HCT116 (cell line): Measurements from ENCODE around the gene KIF1A. TPM values are rescaled to one million over a fixed set of nuclear protein-coding genes. Genes with fewer than 3 reads are reported as not detected.

Experiments used
- ATAC-seq: fragments of 200-7000 bp; cut with Tn5 transposase; 2 replicates; pipeline ENCODE4 v1.9.1; 2020; ENCODE audit warnings: mild to moderate bottlenecking, moderate library complexity
- BruUV-seq: library from RNA; stranded (reverse); fragments of 400-500 nt; replicated peaks from 2 replicates; lab custom pipeline; 2021; lab: Mats Ljungman, UMichigan
- CTCF ChIA-PET: fragments of 300-600 bp; sonication (Branson Sonifier 250); formaldehyde crosslinking; loops from one replicate; lab custom pipeline; 2021; ENCODE audit warnings: antibody characterized with exemption; lab: Charles Lee
- POLR2A ChIA-PET: fragments of 300-600, 350-600 bp; sonication (Branson Sonifier 250); formaldehyde crosslinking; loops from one replicate; lab custom pipeline; 2021; ENCODE audit warnings: antibody characterized with exemption; lab: Charles Lee
- RAD21 ChIA-PET, 2 experiments: fragments of 300-600 bp; sonication (Branson Sonifier 250); formaldehyde crosslinking; loops; one replicate each; lab custom pipeline; 2023; ENCODE audit warnings: low total read pairs in 2 of 2; ENCODE audit not compliant: uncharacterized antibody in 2 of 2, unreplicated experiment in 2 of 2, low non-redundant PET in 1 of 2; lab: Charles Lee
- DNase-seq: peaks from one replicate; pipeline ENCODE4 v3.0.0-alpha.2; 2010; ENCODE audit warnings: low read depth, low spot score
- H2AFZ ChIP-seq: fragments of 200-600 bp; shearing (Covaris generic), sonication (generic); 2 replicates; pipeline ENCODE4 v1.6.1; 2017; ENCODE audit warnings: low read depth, mixed run types, mixed read lengths, antibody characterized with exemption, low read length; ENCODE audit not compliant: poor library complexity, severe bottlenecking
- H3K27ac ChIP-seq: 2 replicates; pipeline ENCODE4 v1.5.1; 2012; ENCODE audit warnings: low read depth, low read length
- H3K27me3 ChIP-seq: fragments of 200-600 bp; sonication (generic); 2 replicates; pipeline ENCODE4 v1.6.1; 2016; ENCODE audit warnings: mixed run types, low read length, mixed read lengths; ENCODE audit not compliant: insufficient read depth
- H3K36me3 ChIP-seq, 2 experiments: fragments of 200-500 bp in 1 of 2; fragments of 200-600 bp in 1 of 2; sonication (Bioruptor generic) in 1 of 2; sonication (generic) in 1 of 2; 2 replicates each; pipeline versions ENCODE4 v1.5.1 to v1.6.1; 2014 to 2016; ENCODE audit warnings: low read length in 2 of 2, inconsistent platforms in 1 of 2, mixed read lengths in 1 of 2, mixed run types in 1 of 2; ENCODE audit not compliant: insufficient read depth in 2 of 2, control insufficient read depth in 1 of 2
- H3K4me1 ChIP-seq, 2 experiments: fragments of 200-600 bp in 1 of 2; sonication (generic) in 1 of 2; 2 replicates each; pipeline versions ENCODE4 v1.5.1 to v1.6.1; 2012 to 2017; ENCODE audit warnings: low read length in 2 of 2, inconsistent platforms in 1 of 2, mild to moderate bottlenecking in 1 of 2, mixed read lengths in 1 of 2, mixed run types in 1 of 2, moderate library complexity in 1 of 2; ENCODE audit not compliant: insufficient read depth in 2 of 2, control insufficient read depth in 1 of 2
- H3K4me2 ChIP-seq: fragments of 200-600 bp; sonication (generic); 2 replicates; pipeline ENCODE4 v1.6.1; 2017; ENCODE audit warnings: mixed run types, low read length, mixed read lengths
- H3K4me3 ChIP-seq, 2 experiments: fragments of 200-600 bp in 1 of 2; sonication (generic) in 1 of 2; replicated peaks in 1 of 2; 2 replicates each; pipeline ENCODE4 v1.5.1; 2011 to 2016; ENCODE audit warnings: low read length in 2 of 2, control low read depth in 1 of 2, low read depth in 1 of 2, mild to moderate bottlenecking in 1 of 2, mixed read lengths in 1 of 2, mixed run types in 1 of 2
- H3K79me2 ChIP-seq: fragments of 200-600 bp; sonication (generic); 2 replicates; pipeline ENCODE4 v1.6.1; 2017; ENCODE audit warnings: mild to moderate bottlenecking, mixed run types, low read length, moderate library complexity, mixed read lengths; ENCODE audit not compliant: insufficient read depth
- H3K9ac ChIP-seq: fragments of 200-600 bp; sonication (generic); 2 replicates; pipeline ENCODE4 v1.6.1; 2016; ENCODE audit warnings: low read length, mixed read lengths
- H3K9me2 ChIP-seq: fragments of 200-600 bp; sonication (generic), shearing (Covaris generic); 2 replicates; pipeline ENCODE4 v1.6.1; 2017; ENCODE audit warnings: mixed run types, mild to moderate bottlenecking, moderate library complexity; ENCODE audit not compliant: insufficient read depth
- H3K9me3 ChIP-seq, 2 experiments: fragments of 200-500 bp in 1 of 2; fragments of 200-600 bp in 1 of 2; sonication (Bioruptor generic) in 1 of 2; sonication (generic) in 1 of 2; 2 replicates each; pipeline ENCODE4 v1.6.1; 2014 to 2017; ENCODE audit warnings: low read length in 2 of 2, mixed read lengths in 2 of 2, inconsistent platforms in 1 of 2, low read depth in 1 of 2, mild to moderate bottlenecking in 1 of 2, mixed run types in 1 of 2, moderate library complexity in 1 of 2; ENCODE audit not compliant: control insufficient read depth in 1 of 2, insufficient read depth in 1 of 2
- H4K20me1 ChIP-seq: fragments of 200-600 bp; sonication (generic), shearing (Covaris generic); 2 replicates; pipeline ENCODE4 v1.6.1; 2017; ENCODE audit warnings: mixed run types, mild to moderate bottlenecking, moderate library complexity; ENCODE audit not compliant: insufficient read depth
- ATF3 ChIP-seq: IDR thresholded peaks from 2 replicates; pipeline ENCODE4 v1.6.1; 2012
- CBX3 ChIP-seq: IDR thresholded peaks from 2 replicates; pipeline ENCODE4 v1.6.1; 2012; ENCODE audit warnings: low read depth
- CEBPB ChIP-seq: IDR thresholded peaks from 2 replicates; pipeline ENCODE4 v1.6.1; 2012; ENCODE audit warnings: low read depth
- CTCF ChIP-seq, 3 experiments: fragments of 200-600 bp in 1 of 3; sonication (generic) in 1 of 3; IDR thresholded peaks in 2 of 3; conservative IDR thresholded peaks in 1 of 3; 2 replicates each; pipeline ENCODE4 v1.5.1; 2012 to 2017; ENCODE audit warnings: low read depth in 2 of 3, low read length in 2 of 3, antibody characterized with exemption in 1 of 3, borderline replicate concordance in 1 of 3, control low read depth in 1 of 3, mild to moderate bottlenecking in 1 of 3, mixed read lengths in 1 of 3, mixed run types in 1 of 3, moderate library complexity in 1 of 3; ENCODE audit not compliant: insufficient read depth in 1 of 3
- EGR1 ChIP-seq: IDR thresholded peaks from 2 replicates; pipeline ENCODE4 v1.6.1; 2012; ENCODE audit warnings: low read depth
- EZH2phosphoT487 ChIP-seq: fragments of 200-600 bp; IDR thresholded peaks from 2 replicates; pipeline ENCODE4 v1.6.1; 2018; ENCODE audit warnings: antibody characterized with exemption, borderline replicate concordance
- MAX ChIP-seq: IDR thresholded peaks from 2 replicates; pipeline ENCODE4 v1.6.1; 2012
- POLR2A ChIP-seq: IDR thresholded peaks from 2 replicates; pipeline ENCODE4 v1.7.0; 2011; ENCODE audit warnings: borderline replicate concordance; ENCODE audit not compliant: insufficient read depth, insufficient read length; ENCODE audit errors: extremely low read depth
- POLR2AphosphoS5 ChIP-seq: IDR thresholded peaks from 2 replicates; pipeline ENCODE4 v1.6.1; 2011; ENCODE audit warnings: mild to moderate bottlenecking, low read depth, low read length, moderate library complexity
- RAD21 ChIP-seq: IDR thresholded peaks from 2 replicates; pipeline ENCODE4 v1.6.1; 2012; ENCODE audit warnings: low read depth, mild to moderate bottlenecking
- REST ChIP-seq: IDR thresholded peaks from 2 replicates; pipeline ENCODE4 v1.6.1; 2012; ENCODE audit warnings: low read depth
- SIN3A ChIP-seq: IDR thresholded peaks from 2 replicates; pipeline ENCODE4 v1.6.1; 2012; ENCODE audit warnings: low read depth
- SP1 ChIP-seq: IDR thresholded peaks from 2 replicates; pipeline ENCODE4 v1.6.1; 2012; ENCODE audit warnings: low read depth
- SRF ChIP-seq: IDR thresholded peaks from 2 replicates; pipeline ENCODE4 v1.6.1; 2012; ENCODE audit warnings: low read depth
- TCF7L2 ChIP-seq: IDR thresholded peaks from 2 replicates; pipeline ENCODE4 v1.7.0; 2011; ENCODE audit warnings: borderline replicate concordance, inconsistent platforms; ENCODE audit not compliant: insufficient read depth, insufficient read length; ENCODE audit errors: extremely low read depth
- YY1 ChIP-seq: IDR thresholded peaks from 2 replicates; pipeline ENCODE4 v1.6.1; 2011; ENCODE audit warnings: low read length, low read depth, moderate library complexity, mild to moderate bottlenecking; ENCODE audit not compliant: insufficient replicate concordance; ENCODE audit errors: extremely low read depth
- ZBTB33 ChIP-seq: IDR thresholded peaks from 2 replicates; pipeline ENCODE4 v1.6.1; 2011; ENCODE audit warnings: mild to moderate bottlenecking, low read length, moderate library complexity; ENCODE audit not compliant: insufficient replicate concordance; ENCODE audit errors: extremely low read depth
- ZFX ChIP-seq: fragments of 450-650 bp; IDR thresholded peaks from 2 replicates; pipeline ENCODE4 v1.6.1; 2017
- ZNF274 ChIP-seq: fragments of 200-500 bp; sonication (Bioruptor generic); IDR thresholded peaks from 2 replicates; pipeline ENCODE4 v1.6.1; 2014; ENCODE audit warnings: mild to moderate bottlenecking, low read depth, low read length, inconsistent platforms
- intact Hi-C: fragments of 100-400 bp; cut with micrococcal nuclease; formaldehyde crosslinking; loops from 2 replicates; pipeline ENCODE4 v1.10.0; 2022
- total RNA-seq: library from RNA; stranded (reverse); gene quantifications from one replicate; pipeline ENCODE4 v1.2.1, GENCODE V29; 2021; ENCODE audit not compliant: unreplicated experiment

Gene KIF1A
- total RNA-seq, 1 experiment from 2014 or later = 0.27 TPM

GRCh38 chr2:240724431-240724830 is 95.6 kb downstream of the KIF1A start:
- intact Hi-C loops = no loop called here
- no TSS peak for BruUV-seq
- no peak overlapping the region for H3K27ac ChIP-seq
- ChIA-PET RAD21 (no interaction called here), POLR2A (no interaction called here), CTCF (no interaction called here)
- no peak for DNase-seq
- no peaks in the 10 kb centered on the region for H3K36me3 ChIP-seq
- TF ChIP-seq POLR2AphosphoS5 = no peak
- TF ChIP-seq YY1 = no peak
- no peak for TF ChIP-seq TCF7L2
- TF ChIP-seq EGR1 = no peak
- TF ChIP-seq MAX = no peak
- no peak for TF ChIP-seq POLR2A
- TF ChIP-seq RAD21 = no peak
- no peak for TF ChIP-seq SP1
- TF ChIP-seq ZBTB33 = no peak
- no peak for TF ChIP-seq EZH2phosphoT487
- no peak for TF ChIP-seq SIN3A
- TF ChIP-seq CTCF (IDR thresholded peaks at IDR 0.05 in 2 of 3, conservative IDR thresholded peaks at IDR 0.05 in 1 of 3; ENCODE audit: borderline replicate concordance in 1 of 3, insufficient read depth in 1 of 3, low read depth in 2 of 3, low read length in 2 of 3) = no peak
- no peak for TF ChIP-seq ATF3
- no peak for TF ChIP-seq CBX3
- no peak for TF ChIP-seq ZFX
- no peak for TF ChIP-seq REST
- no peak for TF ChIP-seq CEBPB
- no peak for TF ChIP-seq ZNF274
- no peak for TF ChIP-seq SRF
- no peak overlapping the region for H3K4me3 ChIP-seq
- no peak overlapping the region for H3K9ac ChIP-seq
- no peak overlapping the region for H2AFZ ChIP-seq
- no peaks in the 10 kb centered on the region for H3K4me1 ChIP-seq
- no peaks in the 10 kb centered on the region for H3K9me3 ChIP-seq
- H3K9me2 ChIP-seq = no peaks in the 10 kb centered on the region
- H3K27me3 ChIP-seq = no peaks in the 10 kb centered on the region
- no peaks in the 10 kb centered on the region for H4K20me1 ChIP-seq
- no peaks in the 10 kb centered on the region for H3K79me2 ChIP-seq
- H3K4me2 ChIP-seq = no peak overlapping the region
- no peak for ATAC-seq
